Calu3 (cell line): ENCODE data around the gene SCNN1B. TPM values are rescaled to one million over a fixed set of nuclear protein-coding genes. Genes with fewer than 3 reads are reported as not detected.

Source experiments
- BruUV-seq: library from RNA; stranded (reverse); fragments of 400-500 nt; replicated peaks from 2 replicates; lab custom pipeline; 2021; lab: Mats Ljungman, UMichigan
- CTCF ChIA-PET: fragments of 300-600 bp; sonication (Branson Sonifier 250); formaldehyde crosslinking; loops from one replicate; lab custom pipeline; 2022; ENCODE audit warnings: antibody characterized with exemption; lab: Charles Lee
- DNase-seq: peaks from one replicate; pipeline ENCODE4 v3.0.0; 2022
- H3K27ac Mint-ChIP-seq: one replicate; pipeline ENCODE4 v1.8.0; 2022; ENCODE audit warnings: mixed read lengths; ENCODE audit not compliant: unreplicated experiment
- H3K27me3 Mint-ChIP-seq: one replicate; pipeline ENCODE4 v1.8.0; 2022; ENCODE audit warnings: mixed read lengths; ENCODE audit not compliant: unreplicated experiment
- H3K36me3 Mint-ChIP-seq: one replicate; pipeline ENCODE4 v1.8.0; 2022; ENCODE audit warnings: mild to moderate bottlenecking, moderate library complexity, mixed read lengths; ENCODE audit not compliant: insufficient read depth, unreplicated experiment
- H3K4me1 Mint-ChIP-seq: one replicate; pipeline ENCODE4 v1.8.0; 2022; ENCODE audit warnings: mild to moderate bottlenecking, low read depth, mixed read lengths; ENCODE audit not compliant: unreplicated experiment
- H3K4me3 Mint-ChIP-seq: one replicate; pipeline ENCODE4 v1.8.0; 2022; ENCODE audit warnings: mild to moderate bottlenecking, low read depth, moderate library complexity, mixed read lengths; ENCODE audit not compliant: unreplicated experiment
- H3K9me3 Mint-ChIP-seq: one replicate; pipeline ENCODE4 v1.8.0; 2022; ENCODE audit warnings: low read depth, mixed read lengths; ENCODE audit not compliant: unreplicated experiment
- intact Hi-C: fragments of 100-400 bp; cut with micrococcal nuclease; formaldehyde crosslinking; loops from one replicate; pipeline ENCODE4 v1.10.0; 2022; ENCODE audit not compliant: unreplicated experiment
- total RNA-seq: library from RNA; stranded (reverse); gene quantifications from 2 replicates; pipeline ENCODE4 v1.2.3, GENCODE V29; 2022
- TF ChIP-seq, protein P1 (sequence below): fragments of 200-600 bp; IDR thresholded peaks from one replicate; pipeline ENCODE4 v1.8.0; 2022; ENCODE audit warnings: antibody characterized with exemption; ENCODE audit not compliant: unreplicated experiment

SCNN1B gene
- total RNA-seq, 1 experiment from 2014 or later, result not detected

DNA sequence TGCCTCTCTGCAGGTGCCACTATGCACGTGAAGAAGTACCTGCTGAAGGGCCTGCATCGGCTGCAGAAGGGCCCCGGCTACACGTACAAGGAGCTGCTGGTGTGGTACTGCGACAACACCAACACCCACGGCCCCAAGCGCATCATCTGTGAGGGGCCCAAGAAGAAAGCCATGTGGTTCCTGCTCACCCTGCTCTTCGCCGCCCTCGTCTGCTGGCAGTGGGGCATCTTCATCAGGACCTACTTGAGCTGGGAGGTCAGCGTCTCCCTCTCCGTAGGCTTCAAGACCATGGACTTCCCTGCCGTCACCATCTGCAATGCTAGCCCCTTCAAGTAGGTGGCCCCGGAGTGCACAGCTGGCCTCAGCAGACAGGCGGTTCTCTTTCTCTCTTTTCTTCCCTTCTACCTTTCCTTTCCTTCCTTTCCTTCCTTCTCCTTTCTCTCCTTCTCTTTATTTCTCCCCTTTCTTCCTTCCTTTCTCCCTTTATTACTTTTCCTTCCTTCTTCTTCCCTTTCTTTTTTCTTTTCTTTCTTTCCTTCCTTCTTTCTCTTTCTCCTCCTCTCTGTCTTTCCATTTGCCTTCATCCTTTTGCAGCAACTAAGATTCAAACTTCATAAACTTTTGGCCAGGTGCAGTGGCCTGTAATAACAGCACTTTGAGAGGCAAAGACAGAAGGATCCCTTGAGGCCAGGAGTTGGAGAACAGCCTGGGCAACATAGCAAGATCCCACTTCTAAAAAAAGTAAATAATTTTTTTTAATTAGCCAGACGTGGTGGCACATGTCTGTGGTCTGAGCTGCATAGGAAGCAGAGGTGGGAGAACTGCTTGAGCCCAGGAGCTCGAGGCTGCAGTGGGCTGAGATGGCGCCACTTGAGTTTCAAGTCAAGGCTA, 46.7 kb downstream of the SCNN1B start:
- H3K4me3 Mint-ChIP-seq, result no peak overlapping the region
- no peaks in the 10 kb centered on the region for H3K36me3 Mint-ChIP-seq
- DNase-seq, result no peak
- peaks cover 2% of the 10 kb centered on the region for H3K9me3 Mint-ChIP-seq
- TF ChIP-seq, protein P1, sequence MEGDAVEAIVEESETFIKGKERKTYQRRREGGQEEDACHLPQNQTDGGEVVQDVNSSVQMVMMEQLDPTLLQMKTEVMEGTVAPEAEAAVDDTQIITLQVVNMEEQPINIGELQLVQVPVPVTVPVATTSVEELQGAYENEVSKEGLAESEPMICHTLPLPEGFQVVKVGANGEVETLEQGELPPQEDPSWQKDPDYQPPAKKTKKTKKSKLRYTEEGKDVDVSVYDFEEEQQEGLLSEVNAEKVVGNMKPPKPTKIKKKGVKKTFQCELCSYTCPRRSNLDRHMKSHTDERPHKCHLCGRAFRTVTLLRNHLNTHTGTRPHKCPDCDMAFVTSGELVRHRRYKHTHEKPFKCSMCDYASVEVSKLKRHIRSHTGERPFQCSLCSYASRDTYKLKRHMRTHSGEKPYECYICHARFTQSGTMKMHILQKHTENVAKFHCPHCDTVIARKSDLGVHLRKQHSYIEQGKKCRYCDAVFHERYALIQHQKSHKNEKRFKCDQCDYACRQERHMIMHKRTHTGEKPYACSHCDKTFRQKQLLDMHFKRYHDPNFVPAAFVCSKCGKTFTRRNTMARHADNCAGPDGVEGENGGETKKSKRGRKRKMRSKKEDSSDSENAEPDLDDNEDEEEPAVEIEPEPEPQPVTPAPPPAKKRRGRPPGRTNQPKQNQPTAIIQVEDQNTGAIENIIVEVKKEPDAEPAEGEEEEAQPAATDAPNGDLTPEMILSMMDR, result no peak
- intact Hi-C loops, result no loop called here
- no peak overlapping the region for H3K27ac Mint-ChIP-seq
- CTCF ChIA-PET, result no interaction called here
- peaks cover 73% of the 10 kb centered on the region for H3K27me3 Mint-ChIP-seq
- no peaks in the 10 kb centered on the region for H3K4me1 Mint-ChIP-seq
- no TSS peak for BruUV-seq

DNA sequence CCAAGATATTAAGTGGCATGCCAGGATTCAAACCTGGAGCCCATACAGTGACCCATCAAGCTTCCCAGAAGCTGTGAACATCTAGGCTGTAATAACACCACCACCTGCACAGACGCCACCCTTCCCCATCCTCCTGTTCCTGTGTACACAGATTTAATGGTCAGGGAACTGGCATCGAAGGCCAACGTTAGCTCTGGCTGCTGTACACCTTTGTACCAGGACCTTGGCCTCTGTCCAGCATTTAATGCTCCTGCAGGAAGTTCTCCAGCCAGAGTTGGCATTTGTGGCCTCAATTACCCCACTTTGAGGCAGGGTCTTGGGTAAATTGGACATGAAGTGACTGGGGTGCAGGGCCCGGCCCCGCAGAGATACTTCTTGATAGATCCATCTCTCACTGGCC, 49.3 kb downstream of the SCNN1B start:
- H3K27ac Mint-ChIP-seq, result no peak overlapping the region
- no peak overlapping the region for H3K4me3 Mint-ChIP-seq
- H3K4me1 Mint-ChIP-seq, result no peaks in the 10 kb centered on the region
- H3K36me3 Mint-ChIP-seq, result no peaks in the 10 kb centered on the region
- H3K9me3 Mint-ChIP-seq, result peaks cover 2% of the 10 kb centered on the region
- CTCF ChIA-PET, result no interaction called here
- no TSS peak for BruUV-seq
- no peak for DNase-seq
- intact Hi-C loops, result no loop called here
- H3K27me3 Mint-ChIP-seq, result peaks cover 72% of the 10 kb centered on the region
- TF ChIP-seq, protein P1, result no peak

DNA sequence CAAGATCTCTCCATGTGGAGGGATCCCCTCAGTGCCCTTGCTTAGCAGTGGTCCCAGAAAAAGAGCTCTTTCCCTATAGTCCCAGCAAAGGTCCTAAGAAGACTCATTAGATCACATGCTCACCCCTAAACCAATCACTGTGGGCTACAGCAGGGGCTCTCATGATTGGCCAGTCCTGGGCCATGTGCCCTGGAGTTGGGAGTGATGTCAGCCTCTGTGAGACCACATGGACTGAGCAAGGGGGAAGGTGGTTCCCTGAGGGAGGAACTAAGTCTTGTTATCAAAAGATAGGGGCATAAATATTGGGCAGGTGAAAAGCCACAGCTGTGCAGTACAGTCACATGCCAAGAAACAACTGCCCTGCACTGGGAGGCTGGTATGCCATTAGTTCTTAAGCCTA, 51.3 kb downstream of the SCNN1B start:
- Mint-ChIP-seq H3K27ac (no peak overlapping the region), H3K4me3 (no peak overlapping the region), H3K27me3 (peaks cover 63% of the 10 kb centered on the region), H3K9me3 (peaks cover 2% of the 10 kb centered on the region), H3K36me3 (no peaks in the 10 kb centered on the region), H3K4me1 (no peaks in the 10 kb centered on the region)
- TF ChIP-seq, protein P1, result no peak
- no peak for DNase-seq
- CTCF ChIA-PET, result interaction anchor here (1.2 kb wide), 1 partner anchor 18 kb away, joined by 3 read pairs; no protein-coding TSS in a partner anchor
- BruUV-seq, result no TSS peak
- intact Hi-C loops, result no loop called here

DNA sequence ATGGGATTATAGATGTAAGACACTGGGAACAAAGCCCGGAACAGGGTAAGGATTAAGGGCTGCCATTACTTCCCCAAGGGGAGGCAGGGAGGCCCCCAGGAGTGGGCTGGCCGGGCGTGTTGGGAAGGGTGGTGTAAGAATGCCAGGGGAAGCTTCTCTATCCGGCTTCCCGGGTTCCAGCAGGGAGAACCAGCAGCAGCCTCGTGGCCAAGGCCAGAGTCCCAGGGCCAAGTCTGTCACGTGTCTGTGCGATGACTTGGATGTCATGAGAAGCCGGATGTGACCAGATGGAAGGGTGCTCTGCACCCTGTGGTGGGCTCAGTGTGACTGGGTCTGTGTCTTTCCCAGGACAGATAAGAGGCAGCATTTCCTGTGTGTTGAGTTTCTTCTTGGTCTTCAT, 52.1 kb downstream of the SCNN1B start:
- CTCF ChIA-PET, result no interaction called here
- Mint-ChIP-seq H3K36me3 (no peaks in the 10 kb centered on the region), H3K4me1 (no peaks in the 10 kb centered on the region), H3K9me3 (peaks cover 2% of the 10 kb centered on the region), H3K27me3 (peaks cover 55% of the 10 kb centered on the region), H3K4me3 (no peak overlapping the region), H3K27ac (no peak overlapping the region)
- DNase-seq, result no peak
- intact Hi-C loops, result no loop called here
- TF ChIP-seq, protein P1, result no peak
- BruUV-seq, result no TSS peak
